ENCODE data around the gene METTL23.

Gene METTL23

DNA sequence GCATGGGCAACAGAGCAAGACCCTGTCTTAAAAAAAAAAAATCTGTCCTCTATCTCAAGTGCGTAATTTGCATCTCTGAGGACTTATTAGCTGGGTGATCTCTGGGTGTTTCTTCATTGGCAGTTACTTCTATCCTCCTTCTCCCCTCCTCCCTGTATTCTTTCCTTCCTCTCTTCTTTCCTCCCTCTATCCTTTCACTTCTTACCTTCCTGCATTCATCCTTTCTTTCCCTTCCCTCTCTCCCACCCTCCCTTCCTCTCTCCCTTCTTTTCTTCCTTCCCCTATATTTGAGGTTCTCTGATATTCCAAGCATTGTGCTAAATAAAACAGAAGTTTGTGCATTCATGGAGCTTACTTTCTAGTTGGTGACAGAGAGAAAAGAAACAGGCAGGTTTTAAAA lies 22.0 kb downstream of the METTL23 start:
- Histone ChIP-seq H3K36me3 (ENCODE audit: insufficient read depth, insufficient read length, low read length) (peaks cover 37% of the 10 kb centered on the region), H3K4me3 (ENCODE audit: insufficient read length, low read depth) (no peak overlapping the region), H3K9me3 (ENCODE audit: insufficient read depth, low read length) (peaks cover 10% of the 10 kb centered on the region), H3K27me3 (ENCODE audit: insufficient read depth, insufficient read length) (no peaks in the 10 kb centered on the region), H3K4me1 (ENCODE audit: insufficient read depth, insufficient read length) (peaks cover 1% of the 10 kb centered on the region), H3K9ac (ENCODE audit: insufficient read length, low read depth) (no peak overlapping the region)
- TF ChIP-seq SUZ12 (IDR thresholded peaks at IDR 0.05; ENCODE audit: extremely low read depth, insufficient read depth, insufficient read length) (no peak), YY1 (IDR thresholded peaks at IDR 0.05; ENCODE audit: insufficient read depth, insufficient read length) (no peak), ZNF274 (IDR thresholded peaks at IDR 0.05; ENCODE audit: low read depth, low read length) (no peak)
- DNase-seq (ENCODE audit: low read depth, low spot score), result no peak

DNA sequence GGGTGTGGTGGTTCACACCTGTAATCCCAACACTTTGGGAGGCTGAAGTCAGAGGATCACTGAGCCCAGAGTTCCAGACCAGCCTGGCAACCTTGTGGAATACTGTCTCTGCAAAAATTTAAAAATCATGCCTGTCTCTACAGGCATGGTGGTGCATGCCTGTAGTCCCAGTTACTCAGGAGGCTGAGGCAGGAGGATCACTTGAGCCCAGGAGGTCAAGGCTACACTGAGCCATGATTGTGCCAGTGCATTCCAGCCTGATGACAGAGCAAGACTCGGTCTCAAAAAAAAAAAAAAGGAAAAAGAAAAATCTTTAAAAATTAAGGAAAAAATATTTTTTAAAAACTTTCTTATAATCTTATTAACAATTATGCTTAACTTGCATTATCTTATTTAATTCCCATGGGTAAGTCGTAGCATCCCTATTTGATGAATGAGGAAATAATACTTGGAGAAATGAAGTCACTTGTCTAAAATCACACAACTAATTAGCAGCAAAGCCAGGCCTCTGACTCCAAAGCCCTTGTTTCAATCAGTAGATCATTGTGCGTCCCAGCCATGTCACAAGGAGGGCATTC lies 24.9 kb downstream of the METTL23 start:
- Histone ChIP-seq H3K9ac (ENCODE audit: insufficient read length, low read depth) (no peak overlapping the region), H3K27me3 (ENCODE audit: insufficient read depth, insufficient read length) (no peaks in the 10 kb centered on the region), H3K9me3 (ENCODE audit: insufficient read depth, low read length) (peaks cover 4% of the 10 kb centered on the region), H3K4me1 (ENCODE audit: insufficient read depth, insufficient read length) (peaks cover 2% of the 10 kb centered on the region), H3K4me3 (ENCODE audit: insufficient read length, low read depth) (no peak overlapping the region), H3K36me3 (ENCODE audit: insufficient read depth, insufficient read length, low read length) (peaks cover 22% of the 10 kb centered on the region)
- no peak for DNase-seq (ENCODE audit: low read depth, low spot score)
- TF ChIP-seq SUZ12 (IDR thresholded peaks at IDR 0.05; ENCODE audit: extremely low read depth, insufficient read depth, insufficient read length) (no peak), ZNF274 (IDR thresholded peaks at IDR 0.05; ENCODE audit: low read depth, low read length) (no peak), YY1 (IDR thresholded peaks at IDR 0.05; ENCODE audit: insufficient read depth, insufficient read length) (no peak)

DNA sequence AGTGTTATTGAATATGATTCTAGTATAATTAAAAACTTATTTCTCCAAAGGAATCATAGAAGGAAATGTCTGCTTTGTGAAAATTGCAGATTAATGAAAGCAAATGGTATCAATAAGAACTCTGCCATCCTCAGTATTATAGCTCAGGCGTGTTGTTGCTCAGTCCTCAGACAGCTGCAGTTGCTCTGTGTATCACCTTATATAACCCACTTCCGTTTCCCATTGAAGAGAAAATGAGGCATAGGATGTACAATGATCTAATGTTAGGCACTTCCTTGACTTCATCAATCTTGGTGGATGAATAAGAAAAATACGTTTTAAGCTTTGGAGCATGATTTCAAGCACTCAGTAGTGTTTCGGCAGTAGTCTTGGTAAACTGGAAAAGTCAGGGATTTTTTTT lies 25.4 kb downstream of the METTL23 start:
- no peak for DNase-seq (ENCODE audit: low read depth, low spot score)
- TF ChIP-seq SUZ12 (IDR thresholded peaks at IDR 0.05; ENCODE audit: extremely low read depth, insufficient read depth, insufficient read length) (no peak), ZNF274 (IDR thresholded peaks at IDR 0.05; ENCODE audit: low read depth, low read length) (no peak), YY1 (IDR thresholded peaks at IDR 0.05; ENCODE audit: insufficient read depth, insufficient read length) (no peak)

DNA sequence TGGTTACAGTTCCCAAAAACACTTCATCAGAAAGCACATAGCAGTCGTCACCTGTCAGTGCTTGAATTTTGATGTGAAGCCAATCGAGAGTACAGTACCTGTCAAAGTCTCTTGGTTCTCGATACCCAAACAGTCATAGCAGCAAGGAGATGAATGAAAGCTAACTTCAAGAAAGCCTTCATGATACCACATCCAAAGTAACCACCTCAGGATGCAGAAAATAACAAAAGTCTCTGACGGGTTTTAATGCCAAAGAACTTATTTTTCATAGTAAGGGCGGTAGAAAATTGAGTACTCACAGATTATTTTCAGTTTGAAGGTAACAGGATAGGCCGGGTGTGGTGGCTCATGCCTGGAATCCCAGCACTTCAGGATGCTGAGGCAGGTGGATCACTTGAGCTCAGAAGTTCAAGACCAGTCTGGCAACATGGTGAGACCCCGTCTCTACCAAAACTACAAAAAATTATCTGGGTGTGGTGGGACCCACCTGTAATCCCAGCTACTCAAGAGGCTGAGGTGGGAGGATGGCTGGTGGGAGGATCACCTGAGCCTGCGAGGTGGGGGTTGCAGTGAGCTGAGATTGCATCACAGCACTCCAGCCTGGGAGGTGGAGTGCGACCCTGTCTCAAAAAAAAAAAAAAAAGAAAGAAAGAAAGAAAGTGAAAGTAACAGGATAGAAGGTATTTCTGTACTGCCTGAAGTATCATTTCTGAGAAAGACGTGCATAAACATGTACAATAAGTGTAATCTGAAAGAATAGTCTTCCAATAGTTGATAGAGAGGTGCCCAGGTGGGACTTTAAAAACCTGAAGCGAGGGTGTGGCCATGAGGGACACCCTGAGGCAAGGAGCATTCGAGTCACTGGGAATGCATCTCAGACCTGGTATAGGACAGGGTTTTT lies 26.7 kb downstream of the METTL23 start:
- no peak for TF ChIP-seq YY1 (IDR thresholded peaks at IDR 0.05; ENCODE audit: insufficient read depth, insufficient read length)
- TF ChIP-seq ZNF274 (IDR thresholded peaks at IDR 0.05; ENCODE audit: low read depth, low read length), result no peak
- no peak for TF ChIP-seq SUZ12 (IDR thresholded peaks at IDR 0.05; ENCODE audit: extremely low read depth, insufficient read depth, insufficient read length)
- peaks cover 22% of the 10 kb centered on the region for H3K36me3 ChIP-seq (ENCODE audit: insufficient read depth, insufficient read length, low read length)
- no peak overlapping the region for H3K9ac ChIP-seq (ENCODE audit: insufficient read length, low read depth)
- peaks cover 2% of the 10 kb centered on the region for H3K4me1 ChIP-seq (ENCODE audit: insufficient read depth, insufficient read length)
- H3K4me3 ChIP-seq (ENCODE audit: insufficient read length, low read depth), result no peak overlapping the region
- H3K27me3 ChIP-seq (ENCODE audit: insufficient read depth, insufficient read length), result no peaks in the 10 kb centered on the region
- H3K9me3 ChIP-seq (ENCODE audit: insufficient read depth, low read length), result no peaks in the 10 kb centered on the region
- no peak for DNase-seq (ENCODE audit: low read depth, low spot score)

More for the DNA sequence above, 25.4 kb downstream of the METTL23 start:
- H3K36me3 ChIP-seq (ENCODE audit: insufficient read depth, insufficient read length, low read length), result peaks cover 21% of the 10 kb centered on the region
- peaks cover 2% of the 10 kb centered on the region for H3K4me1 ChIP-seq (ENCODE audit: insufficient read depth, insufficient read length)
- no peaks in the 10 kb centered on the region for H3K27me3 ChIP-seq (ENCODE audit: insufficient read depth, insufficient read length)
- H3K9me3 ChIP-seq (ENCODE audit: insufficient read depth, low read length), result no peaks in the 10 kb centered on the region
- no peak overlapping the region for H3K4me3 ChIP-seq (ENCODE audit: insufficient read length, low read depth)
- H3K9ac ChIP-seq (ENCODE audit: insufficient read length, low read depth), result no peak overlapping the region

DNA sequence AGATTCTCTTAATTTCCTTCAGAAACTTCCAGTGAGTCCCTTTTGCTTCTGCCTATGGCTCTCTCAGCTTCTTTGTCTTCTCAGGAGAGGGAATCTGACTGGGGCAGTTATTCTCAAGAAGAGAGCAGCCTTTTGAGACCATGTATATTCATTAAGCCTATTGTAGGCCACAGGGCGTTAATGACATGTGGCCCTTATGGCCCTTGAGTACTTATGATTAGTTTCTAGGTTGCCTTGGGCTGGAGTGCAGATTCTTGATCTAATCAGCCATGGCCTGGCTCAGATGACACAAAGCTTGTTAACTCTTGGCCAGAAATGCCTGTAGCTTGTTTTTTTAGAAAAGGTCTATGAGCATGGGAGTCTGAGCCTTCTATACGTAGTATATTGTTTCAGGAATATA lies 28.6 kb downstream of the METTL23 start:
- Histone ChIP-seq H3K4me1 (ENCODE audit: insufficient read depth, insufficient read length) (peaks cover 2% of the 10 kb centered on the region), H3K4me3 (ENCODE audit: insufficient read length, low read depth) (no peak overlapping the region), H3K36me3 (ENCODE audit: insufficient read depth, insufficient read length, low read length) (peaks cover 19% of the 10 kb centered on the region), H3K9me3 (ENCODE audit: insufficient read depth, low read length) (no peaks in the 10 kb centered on the region), H3K9ac (ENCODE audit: insufficient read length, low read depth) (no peak overlapping the region), H3K27me3 (ENCODE audit: insufficient read depth, insufficient read length) (no peaks in the 10 kb centered on the region)
- no peak for TF ChIP-seq YY1 (IDR thresholded peaks at IDR 0.05; ENCODE audit: insufficient read depth, insufficient read length)
- TF ChIP-seq ZNF274 (IDR thresholded peaks at IDR 0.05; ENCODE audit: low read depth, low read length), result no peak
- TF ChIP-seq SUZ12 (IDR thresholded peaks at IDR 0.05; ENCODE audit: extremely low read depth, insufficient read depth, insufficient read length), result no peak
- DNase-seq (ENCODE audit: low read depth, low spot score), result no peak

DNA sequence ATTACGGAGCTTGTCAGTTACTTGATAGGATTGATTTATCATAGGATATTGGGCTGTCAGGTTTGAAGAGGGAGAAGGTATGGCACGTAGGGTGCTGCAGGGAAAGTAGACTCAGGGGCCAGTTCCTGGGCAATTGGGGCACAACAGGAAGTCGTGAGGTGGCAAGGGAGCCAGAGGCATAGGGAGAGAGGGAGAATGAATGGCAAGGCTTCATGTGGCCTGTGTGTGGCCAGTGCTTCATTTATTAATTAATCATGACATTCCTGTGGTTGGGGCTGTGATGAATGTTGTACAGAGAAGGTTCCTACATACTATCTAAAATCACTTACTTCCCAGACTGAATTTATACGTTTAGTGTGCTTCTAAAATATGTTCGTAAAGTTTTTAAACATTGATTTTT lies 30.6 kb downstream of the METTL23 start:
- DNase-seq (ENCODE audit: low read depth, low spot score), result no peak
- H3K4me3 ChIP-seq (ENCODE audit: insufficient read length, low read depth), result no peak overlapping the region
- H3K36me3 ChIP-seq (ENCODE audit: insufficient read depth, insufficient read length, low read length), result peaks cover 20% of the 10 kb centered on the region
- no peak overlapping the region for H3K9ac ChIP-seq (ENCODE audit: insufficient read length, low read depth)
- no peaks in the 10 kb centered on the region for H3K27me3 ChIP-seq (ENCODE audit: insufficient read depth, insufficient read length)
- no peaks in the 10 kb centered on the region for H3K9me3 ChIP-seq (ENCODE audit: insufficient read depth, low read length)
- TF ChIP-seq ZNF274 (IDR thresholded peaks at IDR 0.05; ENCODE audit: low read depth, low read length) (no peak), YY1 (IDR thresholded peaks at IDR 0.05; ENCODE audit: insufficient read depth, insufficient read length) (no peak), SUZ12 (IDR thresholded peaks at IDR 0.05; ENCODE audit: extremely low read depth, insufficient read depth, insufficient read length) (no peak)
- peaks cover 2% of the 10 kb centered on the region for H3K4me1 ChIP-seq (ENCODE audit: insufficient read depth, insufficient read length)

DNA sequence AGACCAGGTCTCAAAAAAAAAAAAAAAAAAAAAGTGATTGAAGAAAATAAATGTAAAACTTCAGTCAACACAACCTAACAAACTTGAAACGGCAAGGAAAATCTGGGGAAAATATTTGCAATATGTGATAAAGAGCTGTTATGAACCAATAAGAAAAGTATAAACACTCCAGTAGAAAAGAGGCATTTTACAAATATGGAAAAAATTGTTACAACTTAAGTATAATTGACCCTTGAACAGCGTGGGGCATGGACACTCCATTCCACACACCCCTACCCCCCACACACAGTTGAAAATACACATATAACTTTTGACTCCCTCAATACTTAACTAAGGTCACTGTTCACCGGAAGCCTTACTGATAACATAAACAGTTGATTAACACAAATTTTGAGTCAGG lies 31.9 kb downstream of the METTL23 start:
- Histone ChIP-seq H3K9me3 (ENCODE audit: insufficient read depth, low read length) (no peaks in the 10 kb centered on the region), H3K27me3 (ENCODE audit: insufficient read depth, insufficient read length) (no peaks in the 10 kb centered on the region), H3K9ac (ENCODE audit: insufficient read length, low read depth) (no peak overlapping the region), H3K4me1 (ENCODE audit: insufficient read depth, insufficient read length) (peaks cover 2% of the 10 kb centered on the region), H3K36me3 (ENCODE audit: insufficient read depth, insufficient read length, low read length) (peaks cover 20% of the 10 kb centered on the region), H3K4me3 (ENCODE audit: insufficient read length, low read depth) (no peak overlapping the region)
- no peak for DNase-seq (ENCODE audit: low read depth, low spot score)
- TF ChIP-seq ZNF274 (IDR thresholded peaks at IDR 0.05; ENCODE audit: low read depth, low read length) (no peak), YY1 (IDR thresholded peaks at IDR 0.05; ENCODE audit: insufficient read depth, insufficient read length) (no peak)

All from NT2/D1 (cell line).